HG03457 (cell line): ENCODE measurements around the gene HIRA.
A peak's percentile ranks its signal among the peaks of the same experiment; 100 is the strongest.
"Not testable (repeated sequence)": the region's sequence is repeated elsewhere in the genome, so short reads cannot be mapped to it uniquely, and the experiment has no call there.

Experiments used
- ATAC-seq: cut with Tn5 transposase; IDR thresholded peaks from one replicate; pipeline ENCODE4 v1.9.1; 2021; ENCODE audit warnings: moderate number of reproducible peaks; ENCODE audit not compliant: unreplicated experiment

Gene HIRA

DNA sequence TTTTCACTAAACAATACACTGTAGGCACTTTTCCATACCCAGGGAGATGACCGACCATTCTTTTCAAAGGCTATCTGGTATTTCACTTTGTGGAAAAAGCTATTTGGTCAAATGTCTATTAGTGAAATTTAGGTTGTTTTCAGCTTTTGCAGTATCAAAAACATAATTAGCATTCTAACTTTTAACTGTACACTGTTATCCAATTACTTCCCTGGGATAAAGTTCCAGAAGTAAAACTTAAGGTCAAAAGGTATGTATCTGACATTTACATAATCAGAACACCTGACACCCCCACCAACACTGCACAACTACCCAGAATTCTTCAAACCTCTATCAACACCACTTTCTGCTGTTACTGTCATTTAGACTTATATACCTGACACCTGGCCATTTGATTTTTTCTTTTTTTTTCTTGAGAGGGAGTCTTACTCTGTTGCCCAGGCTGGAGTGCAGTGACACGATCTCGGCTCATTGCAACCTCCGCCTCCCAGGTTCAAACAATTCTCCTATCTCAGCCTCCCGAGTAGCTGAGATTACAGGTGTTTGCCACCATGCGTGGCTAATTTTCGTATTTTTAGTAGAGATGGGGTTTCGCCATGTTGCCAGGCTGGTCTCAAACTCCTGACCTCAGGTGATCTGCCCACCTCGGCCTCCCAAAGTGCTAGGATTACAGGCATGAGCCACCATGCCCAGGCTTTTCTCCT is 13.9 kb upstream of the HIRA start:
- ATAC-seq = not testable (repeated sequence)

DNA sequence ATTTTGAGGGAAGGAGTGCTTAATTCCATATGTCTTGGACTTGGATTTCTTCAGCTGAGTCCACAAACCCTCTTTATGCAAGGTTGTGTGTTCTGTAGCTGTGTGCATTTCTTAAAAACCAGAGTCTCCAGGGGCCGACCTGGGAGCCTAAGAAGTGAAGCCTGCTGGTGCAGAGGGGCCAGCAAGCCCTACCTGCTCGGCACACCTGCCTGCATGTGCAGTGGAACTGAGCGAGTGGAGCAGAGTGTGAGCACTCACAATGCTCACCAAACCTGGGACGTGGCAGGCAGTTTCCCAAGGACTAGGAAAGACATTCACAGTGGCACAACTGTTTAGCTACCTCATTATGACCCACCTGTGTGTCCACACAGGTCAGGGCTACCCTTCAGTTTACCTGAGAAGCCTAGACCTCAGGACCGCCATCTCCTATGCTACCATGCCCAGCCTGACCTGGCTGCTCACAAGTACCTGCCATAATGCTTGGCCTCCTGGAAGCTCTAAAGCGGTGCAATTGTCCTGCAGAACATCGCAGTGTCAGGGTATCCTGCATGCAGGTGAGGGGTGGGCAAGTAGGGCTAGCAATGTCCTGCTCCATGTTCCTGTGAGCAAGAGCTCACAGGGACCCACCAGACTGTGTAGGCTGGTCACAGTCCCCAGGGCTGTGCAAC is 12.1 kb upstream of the HIRA start:
- ATAC-seq = no peak

DNA sequence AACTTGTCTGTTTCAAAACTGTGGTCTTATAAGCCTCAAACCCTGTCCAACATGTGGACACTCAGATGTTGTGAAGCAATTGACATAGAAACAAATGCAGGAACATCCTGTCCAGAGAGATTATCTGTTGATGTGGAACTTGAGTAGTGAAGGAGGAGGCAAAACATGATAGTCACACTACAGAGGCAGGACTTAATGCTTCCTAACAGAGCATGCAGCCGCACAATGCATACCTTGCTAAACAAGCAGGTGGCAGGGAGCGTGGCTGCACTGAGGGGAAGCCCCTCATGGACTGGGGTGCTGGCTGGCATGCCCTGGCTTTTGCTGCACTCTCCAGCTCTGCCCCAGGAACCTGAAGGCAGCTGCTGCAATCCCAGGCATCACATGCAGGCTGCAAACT is 10.6 kb upstream of the HIRA start:
- ATAC-seq = no peak

DNA sequence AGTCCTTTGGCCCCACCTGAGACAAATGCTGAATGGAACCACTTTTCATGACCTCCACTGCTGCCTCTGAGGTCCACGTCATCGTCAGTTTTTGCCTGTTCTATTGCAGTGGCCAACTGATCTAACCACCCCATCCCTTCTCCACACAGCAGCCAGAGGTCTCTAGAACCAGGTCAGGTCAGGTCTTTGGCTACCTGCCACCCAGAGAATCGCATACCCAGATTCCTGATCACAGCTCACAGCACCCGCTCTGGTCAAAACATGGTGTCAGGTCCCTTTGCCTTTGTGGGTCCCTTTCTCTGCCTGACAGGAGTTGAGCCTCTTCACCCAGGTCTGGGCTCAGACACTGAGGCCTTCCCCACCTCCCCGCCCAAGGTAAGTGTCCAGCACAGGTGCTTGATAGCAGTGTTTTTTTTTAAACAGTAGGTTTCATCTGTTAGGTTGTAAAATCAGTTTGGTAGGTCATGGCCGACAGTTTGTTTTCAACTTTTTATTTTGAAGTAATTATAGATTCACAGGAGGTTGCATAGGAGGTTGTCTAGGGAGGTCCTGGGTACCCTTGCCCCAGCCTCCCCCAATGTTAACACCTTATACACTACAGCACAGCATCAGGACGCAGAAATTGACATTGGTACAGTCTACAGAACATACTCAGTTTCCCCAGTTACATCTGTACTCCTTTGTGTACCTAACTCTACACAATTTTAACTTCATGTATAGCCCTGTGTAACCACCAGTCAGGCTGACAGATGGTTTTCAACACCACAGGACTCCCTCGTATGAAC is 9.1 kb upstream of the HIRA start:
- no peak for ATAC-seq

DNA sequence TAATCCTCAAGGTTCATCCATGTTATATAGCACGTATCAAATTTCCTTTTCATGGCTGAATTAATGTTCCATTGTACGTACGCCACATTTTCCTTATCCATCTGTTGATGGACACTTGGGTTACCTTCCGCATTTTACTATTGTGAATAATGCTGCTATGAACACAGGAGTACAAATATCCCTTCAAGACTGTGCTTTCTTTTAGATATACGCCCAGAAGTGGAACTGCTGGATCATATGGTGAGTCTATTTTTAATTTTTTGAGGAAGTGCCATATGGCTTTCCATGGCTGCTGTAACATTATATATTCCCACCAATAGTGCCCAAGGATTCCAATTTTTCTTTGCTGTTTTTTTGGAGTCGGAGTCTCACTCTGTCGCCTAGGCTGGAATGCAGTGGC is 6.8 kb upstream of the HIRA start:
- ATAC-seq = no peak

DNA sequence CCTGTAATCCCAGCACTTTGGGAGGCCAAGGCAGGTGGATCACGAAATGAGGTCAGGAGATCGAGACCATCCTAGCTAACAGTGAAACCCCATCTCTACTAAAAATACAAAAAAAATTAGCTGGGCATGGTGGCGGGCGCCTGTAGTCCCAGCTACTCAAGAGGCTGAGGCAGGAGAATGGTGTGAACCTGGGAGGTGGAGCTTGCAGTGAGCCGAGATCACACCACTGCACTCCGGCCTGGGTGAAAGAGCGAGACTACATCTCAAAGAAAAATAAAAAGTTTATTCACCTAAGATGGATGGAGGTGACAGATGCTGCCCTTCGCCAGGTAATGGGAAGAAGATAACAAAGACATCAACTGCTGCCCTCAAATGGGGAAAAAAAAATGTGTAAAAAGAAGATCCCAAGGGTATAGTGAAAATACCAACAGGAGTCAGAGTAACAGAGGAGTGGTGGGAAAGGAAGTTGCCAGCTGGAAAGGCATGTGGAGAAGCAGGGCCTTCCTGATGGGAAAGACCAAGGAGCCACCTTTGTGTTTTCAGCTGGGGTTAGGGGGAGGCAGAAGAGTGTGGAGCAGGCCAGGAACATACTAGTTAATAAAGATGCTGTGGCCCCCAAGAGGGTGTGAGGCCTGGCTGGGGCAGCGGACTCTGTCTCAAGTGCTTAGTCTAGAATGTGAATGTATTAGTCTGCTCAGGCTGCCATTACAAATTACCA is 5.1 kb upstream of the HIRA start:
- not testable (repeated sequence) for ATAC-seq

DNA sequence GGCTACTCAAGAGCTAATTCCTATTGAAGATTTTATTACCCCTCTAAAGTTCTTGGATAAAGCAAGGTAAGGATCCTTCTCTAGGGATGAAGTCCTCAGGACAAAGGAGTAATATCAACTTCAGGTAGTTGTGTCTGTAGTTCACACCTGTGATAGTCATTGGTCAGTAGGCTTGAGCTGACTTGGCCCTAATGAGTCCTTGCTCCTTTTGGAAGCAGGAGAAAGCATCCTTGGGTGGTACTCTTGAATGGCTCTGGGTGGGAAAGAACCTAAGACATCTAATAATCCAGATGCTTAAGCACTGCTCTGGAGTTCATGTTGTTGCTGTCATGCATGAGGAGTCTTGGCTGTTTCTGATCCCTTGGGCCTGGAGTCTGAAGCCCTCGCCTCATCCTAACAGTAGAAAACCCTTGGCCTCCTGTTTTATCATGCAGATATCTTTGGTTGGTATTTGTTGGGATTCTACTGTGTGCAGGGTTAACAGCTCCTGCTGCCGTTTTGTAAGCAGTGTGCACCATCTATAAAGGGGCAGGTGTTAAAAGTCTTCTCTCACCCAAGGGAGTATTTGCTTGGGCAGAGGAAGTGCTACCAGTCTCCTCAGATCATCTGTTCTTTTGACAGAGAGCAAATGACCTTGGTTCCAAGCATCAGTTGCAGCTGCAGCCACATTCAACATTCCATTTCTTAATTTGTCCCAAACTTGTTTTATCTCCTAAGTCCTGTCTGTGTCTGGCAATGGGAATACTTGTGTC is 3.5 kb upstream of the HIRA start:
- ATAC-seq = no peak

DNA sequence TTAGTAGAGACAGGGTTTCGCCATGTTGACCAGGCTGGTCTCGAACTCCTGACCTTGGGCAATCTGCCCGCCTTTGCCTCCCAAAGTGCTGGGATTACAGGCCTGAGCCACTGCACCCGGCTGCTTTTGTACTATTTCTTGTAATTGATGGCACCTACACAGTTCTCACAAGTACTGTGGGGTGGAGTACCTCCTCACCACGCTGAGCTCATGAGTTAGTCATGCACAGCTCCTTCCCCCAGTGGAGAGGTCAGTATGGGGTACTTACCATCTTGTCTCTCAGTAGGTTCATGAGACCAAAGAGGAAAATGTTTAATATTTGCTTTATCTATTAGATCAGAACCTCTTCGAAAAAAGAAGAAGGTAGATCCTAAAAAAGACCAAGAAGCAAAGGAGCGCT is 2.9 kb upstream of the HIRA start:
- no peak for ATAC-seq

DNA sequence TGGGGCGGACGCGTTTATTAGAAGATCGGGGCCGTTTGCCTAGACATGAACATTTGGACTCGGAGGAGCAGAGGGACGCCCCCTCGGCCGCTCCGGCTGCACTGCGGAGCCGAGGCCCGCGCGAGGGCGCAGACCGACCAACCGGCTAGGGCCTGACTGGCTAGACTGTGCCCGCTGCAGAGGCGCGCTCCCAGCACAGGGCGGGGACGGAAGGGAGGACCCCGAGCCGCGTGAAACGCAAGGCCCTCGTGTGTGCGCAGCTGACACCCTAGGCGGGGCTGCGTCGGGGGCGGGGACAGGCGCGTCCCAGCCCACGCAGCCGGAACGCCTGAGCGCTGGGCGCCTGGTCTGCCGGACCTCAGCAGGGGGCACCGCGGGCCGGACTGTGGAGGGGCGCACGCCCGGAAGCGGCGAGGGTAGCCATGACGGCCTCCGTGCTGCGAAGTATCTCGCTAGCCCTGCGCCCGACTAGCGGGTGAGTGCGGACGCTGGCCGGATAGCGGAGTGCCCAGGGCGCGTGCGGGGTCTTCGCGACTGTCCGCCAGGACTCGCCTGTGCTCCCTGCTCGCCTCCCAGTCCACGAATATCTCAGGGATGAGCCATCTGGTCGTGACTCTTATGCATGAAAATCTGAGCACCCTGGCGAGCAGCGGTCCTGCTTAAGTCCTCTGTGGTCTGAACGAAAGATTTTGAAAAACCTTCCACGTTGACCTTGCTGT is 759 bp upstream of the HIRA start, which contains the start of gene MRPL40:
MRPL40 (plus strand) TSS at position 413 of the 719 bp plus-strand sequence; CDS start at position 423, 10 bp downstream.
- ATAC-seq = peak; percentile 60

DNA sequence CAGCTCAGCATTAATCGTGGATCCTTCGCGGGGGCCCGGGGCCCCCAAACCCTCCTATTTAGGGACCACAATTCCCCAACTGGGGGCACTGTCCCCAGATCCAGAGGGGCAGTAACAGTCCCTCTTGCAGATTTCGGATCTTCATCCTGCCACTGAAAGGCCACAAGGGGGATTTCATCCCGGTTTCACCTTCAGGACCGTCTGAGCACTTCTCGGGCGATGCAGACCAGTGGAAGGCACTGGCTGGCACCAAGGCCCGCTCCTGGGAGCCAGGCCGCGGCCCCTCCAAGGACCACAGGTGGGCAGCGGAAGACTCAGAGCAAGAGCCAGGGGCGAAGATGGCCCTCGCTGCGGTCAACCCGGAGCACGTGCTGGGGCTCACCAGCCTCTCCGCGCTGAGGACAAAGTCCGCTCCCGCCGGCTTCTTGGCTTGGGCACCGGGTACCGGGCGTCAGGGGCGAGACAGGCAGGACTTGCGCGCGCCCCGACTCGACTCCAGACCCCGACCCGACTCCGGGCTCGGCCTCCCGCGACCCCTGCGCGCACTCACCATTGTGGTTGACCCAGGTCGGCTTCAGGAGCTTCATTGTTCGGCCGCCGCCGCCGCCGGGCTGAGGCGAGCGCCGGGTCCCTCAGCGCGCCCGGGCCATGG is 517 bp downstream of the HIRA start:
- peak; percentile 12 for ATAC-seq

DNA sequence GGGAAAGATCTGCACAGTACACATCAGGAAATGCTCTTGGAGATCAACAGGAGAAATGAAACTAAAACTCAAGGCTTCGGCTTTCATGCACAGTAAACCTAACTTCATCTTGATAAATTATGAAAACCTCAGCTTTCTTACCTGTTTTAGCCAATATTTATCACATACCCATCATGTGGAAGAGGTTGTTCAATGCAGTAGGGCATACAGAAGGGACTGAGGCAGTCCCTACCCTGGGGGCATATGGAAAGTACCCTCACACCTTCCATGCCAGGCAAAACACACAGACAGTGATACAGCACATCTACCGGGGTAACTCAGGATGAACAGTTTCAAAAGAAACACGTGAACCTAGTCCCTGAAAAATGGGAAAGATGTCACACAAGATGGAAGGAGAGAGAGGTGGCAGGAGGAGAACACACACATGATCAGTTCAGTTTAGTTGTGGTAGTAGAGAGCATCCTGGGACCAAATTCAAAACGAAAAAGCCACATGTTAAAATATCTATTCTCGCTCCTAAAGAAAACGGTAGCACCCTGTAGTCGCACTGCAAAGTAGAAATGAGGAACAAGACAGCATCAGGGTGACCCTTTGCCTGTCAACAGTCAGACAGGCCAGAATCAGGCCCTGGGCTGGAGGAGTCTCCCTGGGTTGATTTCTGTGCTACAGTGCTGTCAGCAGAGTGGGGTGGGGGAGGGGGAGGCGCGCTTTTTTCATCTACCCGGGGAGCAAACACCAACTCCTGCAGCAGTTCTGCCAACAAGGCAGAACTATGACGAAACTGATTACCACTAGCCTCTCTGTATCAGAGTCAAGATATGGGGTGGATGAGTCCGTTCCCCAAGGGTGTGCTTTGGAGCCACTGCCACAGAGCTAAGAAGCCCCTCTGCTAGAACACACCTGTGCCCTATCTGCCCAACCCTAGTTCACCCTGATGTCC is 1.3 kb downstream of the HIRA start:
- no peak for ATAC-seq

DNA sequence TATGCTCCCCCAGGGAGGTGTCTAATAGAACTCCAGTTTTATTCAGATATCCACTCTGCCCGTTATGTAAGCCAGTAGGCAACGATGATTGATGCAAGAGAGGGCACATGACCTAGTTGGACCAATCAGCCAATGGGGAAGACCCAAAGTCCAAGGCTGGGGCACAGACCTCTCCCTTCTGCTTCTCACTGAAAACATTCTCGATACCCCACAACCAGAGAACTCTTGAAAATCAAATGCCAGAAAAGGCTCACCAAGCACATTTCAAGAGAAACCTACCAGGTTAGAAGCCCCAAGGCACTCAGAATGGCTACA is 7.4 kb downstream of the HIRA start:
- no peak for ATAC-seq

DNA sequence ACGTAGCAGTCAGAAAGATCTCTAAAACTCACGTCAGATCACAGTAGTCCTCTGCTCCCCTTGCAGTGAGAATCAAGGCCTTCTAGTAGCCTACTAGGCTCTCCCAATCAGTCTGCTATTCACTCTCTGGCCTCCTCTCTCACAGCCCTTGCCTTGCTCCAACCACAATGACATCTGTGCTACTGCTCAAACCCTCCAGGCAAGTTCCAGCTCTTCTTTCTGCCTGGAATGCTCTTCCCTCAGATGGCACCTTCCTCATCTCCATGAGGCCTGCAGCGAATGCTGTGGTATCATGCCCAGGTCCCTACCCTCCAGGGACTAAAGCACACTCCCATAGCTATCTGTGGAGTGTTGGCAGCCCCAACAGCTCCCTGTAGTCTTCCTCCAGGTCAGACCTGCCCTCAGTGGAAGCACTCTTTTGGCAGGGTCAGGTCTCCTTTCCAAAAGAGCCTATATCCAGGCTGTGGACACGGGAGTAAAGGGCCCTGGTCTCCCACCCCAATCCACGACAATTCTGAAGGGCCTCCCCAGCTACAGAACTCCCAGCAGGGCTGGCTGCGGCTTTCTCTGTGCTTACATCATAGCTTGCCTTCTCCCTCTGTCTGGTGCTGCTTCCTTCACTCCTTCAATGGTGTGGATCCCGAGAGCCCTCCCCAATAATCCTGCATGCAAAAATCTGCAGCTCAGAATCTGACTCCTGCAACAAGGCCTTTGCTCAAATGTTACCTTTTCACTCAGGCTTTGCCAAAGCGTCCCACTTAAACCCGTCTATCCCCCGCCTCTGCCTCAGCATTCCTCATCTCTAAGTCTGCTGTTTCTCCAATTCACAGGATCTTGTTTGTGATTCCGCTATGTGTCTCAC is 8.9 kb downstream of the HIRA start:
- ATAC-seq = no peak

DNA sequence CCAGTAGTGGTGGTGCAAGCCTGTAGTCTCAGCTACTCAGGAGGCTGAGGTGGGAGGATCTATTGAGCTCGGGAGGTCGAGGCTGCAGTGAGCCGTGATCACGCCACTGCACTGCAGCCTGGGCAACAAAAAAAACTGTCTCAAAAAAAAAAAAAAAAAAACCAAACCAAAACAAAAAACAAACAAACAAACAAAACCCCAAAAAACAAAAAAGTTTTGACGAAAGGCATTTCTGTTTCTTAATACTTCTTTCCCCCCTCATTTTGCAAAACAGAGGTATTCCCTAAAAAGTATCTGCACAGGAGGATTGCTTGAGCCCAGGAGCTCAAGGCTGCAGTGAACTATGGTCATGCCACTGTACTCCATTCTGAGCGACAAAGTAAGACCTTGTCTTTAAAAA is 11.2 kb downstream of the HIRA start:
- no peak for ATAC-seq

DNA sequence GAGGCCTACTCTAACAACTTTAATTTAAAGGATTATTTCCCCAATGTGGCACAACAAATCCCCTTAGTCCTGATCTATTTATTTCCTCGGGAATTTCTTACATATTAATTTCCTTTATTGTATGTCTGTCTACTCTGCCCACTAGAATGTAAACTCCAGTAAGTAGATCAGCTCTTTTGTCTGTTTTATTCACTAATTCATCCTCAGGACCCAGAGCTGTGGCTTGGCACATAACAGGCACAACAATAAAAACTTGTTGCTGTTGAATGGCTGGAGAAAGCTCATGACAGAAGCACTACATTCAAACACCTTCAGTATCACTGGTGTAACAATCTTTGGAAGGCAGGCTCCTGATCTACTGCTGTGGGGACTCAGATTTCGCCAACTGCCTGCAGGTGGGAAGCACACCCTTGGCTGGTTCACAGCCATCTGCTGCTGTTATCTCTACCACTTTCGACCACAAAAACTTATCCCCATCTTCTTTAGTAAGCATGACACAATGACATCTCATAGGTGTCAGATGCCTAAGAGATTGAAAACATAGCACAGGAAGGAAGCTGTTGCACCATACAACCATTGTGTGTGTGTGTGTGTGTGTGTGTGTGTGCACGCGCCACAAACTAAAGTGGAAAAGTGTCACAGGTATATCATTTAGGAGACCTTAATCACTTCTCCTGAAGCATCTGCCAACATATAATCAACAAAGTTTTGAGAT is 11.9 kb downstream of the HIRA start:
- no peak for ATAC-seq

DNA sequence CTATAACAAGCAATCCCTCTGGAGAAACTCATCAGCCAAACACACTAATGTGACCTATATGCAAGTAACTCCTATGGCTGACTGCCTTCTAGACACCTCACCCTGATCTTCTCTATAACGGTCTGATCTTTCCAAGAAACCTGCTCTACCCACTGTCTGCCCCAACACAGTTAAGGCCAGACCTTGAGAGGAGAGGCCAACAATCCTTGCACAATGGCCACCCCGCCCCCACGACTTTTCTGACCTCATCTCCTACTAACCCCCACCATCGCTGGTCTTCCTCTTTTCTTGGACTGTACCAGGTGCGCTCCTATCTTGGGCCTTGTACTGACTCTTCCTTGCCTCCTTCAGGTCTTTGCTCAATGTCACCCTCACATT is 12.5 kb downstream of the HIRA start:
- ATAC-seq = no peak

DNA sequence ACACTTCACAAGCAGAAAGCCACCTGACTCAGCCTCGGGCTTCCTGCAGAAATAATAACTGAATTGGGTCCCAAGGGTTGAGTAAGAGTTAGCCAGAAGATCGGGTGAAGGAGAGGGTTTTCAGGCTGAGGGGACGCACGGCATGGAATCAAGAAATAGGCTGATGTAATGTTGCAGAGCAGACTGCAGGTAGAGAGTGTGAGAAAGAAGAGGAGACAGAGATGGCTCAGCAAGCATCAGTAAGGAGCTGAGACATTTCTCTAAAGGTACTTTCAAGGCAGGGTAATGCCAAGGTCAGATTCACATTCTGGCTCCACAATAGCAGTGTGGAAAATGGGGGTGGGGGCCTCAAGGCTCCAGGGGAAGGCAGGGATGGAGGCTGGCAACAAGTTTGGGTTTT is 18.6 kb downstream of the HIRA start:
- no peak for ATAC-seq
